GM12872 (cell line): ENCODE results near the gene EYS.

Source experiments
- TF ChIP-seq, protein P1 (sequence below): IDR thresholded peaks from 3 replicates; pipeline ENCODE4 v1.5.1; 2011; ENCODE audit warnings: low read depth, mild to moderate bottlenecking, low read length, moderate library complexity; ENCODE audit not compliant: insufficient read depth

EYS gene

DNA sequence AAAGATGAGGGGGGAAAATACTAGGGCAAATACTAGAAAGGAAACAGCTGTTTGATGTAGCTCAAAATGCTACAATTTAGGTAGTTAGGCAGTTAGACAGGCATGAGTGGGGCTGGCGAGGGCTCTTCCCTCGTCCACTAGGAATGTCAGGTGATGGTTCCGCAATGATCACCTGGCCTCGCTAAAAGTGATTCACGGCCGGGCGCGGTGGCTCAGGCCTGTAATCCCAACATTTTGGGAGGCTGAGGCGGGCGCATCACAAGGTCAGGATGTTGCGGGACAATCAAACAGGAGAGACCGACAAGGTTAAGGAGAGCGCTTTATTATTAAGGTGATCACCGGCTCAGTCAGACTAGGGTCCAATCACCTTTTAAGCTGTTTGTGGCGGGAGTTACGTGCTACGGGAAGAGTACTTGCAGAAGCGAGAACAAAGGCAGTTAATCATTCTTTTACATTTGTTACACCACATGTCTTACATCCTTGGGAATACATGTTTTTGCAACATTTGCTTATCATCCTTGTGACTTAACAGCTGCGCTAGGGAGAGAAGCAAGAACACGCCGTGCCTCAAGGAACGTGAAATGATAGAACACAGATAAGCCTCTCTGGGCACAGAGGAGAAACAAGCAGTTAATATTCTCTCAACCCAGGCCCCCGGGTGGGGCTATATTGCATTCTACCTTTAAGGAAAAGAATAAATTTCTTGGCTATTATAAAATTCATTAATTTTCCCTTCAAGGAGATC lies 1025.4 kb downstream of the EYS start:
- TF ChIP-seq, protein P1, sequence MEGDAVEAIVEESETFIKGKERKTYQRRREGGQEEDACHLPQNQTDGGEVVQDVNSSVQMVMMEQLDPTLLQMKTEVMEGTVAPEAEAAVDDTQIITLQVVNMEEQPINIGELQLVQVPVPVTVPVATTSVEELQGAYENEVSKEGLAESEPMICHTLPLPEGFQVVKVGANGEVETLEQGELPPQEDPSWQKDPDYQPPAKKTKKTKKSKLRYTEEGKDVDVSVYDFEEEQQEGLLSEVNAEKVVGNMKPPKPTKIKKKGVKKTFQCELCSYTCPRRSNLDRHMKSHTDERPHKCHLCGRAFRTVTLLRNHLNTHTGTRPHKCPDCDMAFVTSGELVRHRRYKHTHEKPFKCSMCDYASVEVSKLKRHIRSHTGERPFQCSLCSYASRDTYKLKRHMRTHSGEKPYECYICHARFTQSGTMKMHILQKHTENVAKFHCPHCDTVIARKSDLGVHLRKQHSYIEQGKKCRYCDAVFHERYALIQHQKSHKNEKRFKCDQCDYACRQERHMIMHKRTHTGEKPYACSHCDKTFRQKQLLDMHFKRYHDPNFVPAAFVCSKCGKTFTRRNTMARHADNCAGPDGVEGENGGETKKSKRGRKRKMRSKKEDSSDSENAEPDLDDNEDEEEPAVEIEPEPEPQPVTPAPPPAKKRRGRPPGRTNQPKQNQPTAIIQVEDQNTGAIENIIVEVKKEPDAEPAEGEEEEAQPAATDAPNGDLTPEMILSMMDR, result no peak

- TF ChIP-seq, protein P1, result no peak
Measured at GRCh38 chr6:64680446-64680845, 1026.6 kb downstream of the EYS start.

GRCh38 chr6:64679416-64679815 lies 1027.6 kb downstream of the EYS start:
- TF ChIP-seq, protein P1, result no peak

DNA sequence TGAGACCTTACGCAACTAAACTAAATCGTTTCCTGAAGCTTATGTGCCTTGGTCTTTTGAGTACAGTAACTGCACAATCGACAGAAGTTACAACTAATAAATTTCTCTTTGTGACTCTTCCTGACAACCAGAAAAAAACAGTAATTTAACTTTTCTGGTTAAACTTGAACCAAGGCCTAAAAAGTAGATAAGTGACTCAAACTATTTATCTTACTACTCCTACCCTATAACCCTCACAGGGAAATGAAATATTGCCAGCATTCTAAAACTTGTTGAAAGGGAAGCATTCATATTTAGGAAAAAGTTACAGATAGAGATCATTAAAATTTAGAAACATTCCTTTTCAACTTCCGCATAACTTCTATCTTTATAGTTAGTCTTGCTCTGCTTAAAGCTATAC lies 1034.4 kb downstream of the EYS start:
- TF ChIP-seq, protein P1, result no peak

DNA sequence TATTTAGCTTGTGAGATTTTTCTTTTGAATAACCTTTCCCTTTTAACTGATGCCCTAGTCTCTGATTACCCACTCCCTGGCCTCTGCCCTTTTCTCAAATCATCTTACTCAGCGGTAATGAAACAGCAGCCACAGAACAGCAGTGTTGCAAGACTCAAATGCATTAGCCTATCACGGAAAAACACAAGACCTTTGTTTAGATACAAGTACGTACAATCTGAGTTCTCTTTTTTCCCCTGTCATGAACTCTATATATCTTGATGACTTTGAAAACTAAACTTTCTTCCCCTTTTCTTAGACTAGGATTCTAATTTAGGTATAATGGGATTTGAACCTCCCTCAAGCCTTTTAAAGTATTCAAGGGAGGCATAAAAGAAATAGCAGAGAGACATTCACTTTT lies 1034.9 kb downstream of the EYS start:
- TF ChIP-seq, protein P1, result no peak

DNA sequence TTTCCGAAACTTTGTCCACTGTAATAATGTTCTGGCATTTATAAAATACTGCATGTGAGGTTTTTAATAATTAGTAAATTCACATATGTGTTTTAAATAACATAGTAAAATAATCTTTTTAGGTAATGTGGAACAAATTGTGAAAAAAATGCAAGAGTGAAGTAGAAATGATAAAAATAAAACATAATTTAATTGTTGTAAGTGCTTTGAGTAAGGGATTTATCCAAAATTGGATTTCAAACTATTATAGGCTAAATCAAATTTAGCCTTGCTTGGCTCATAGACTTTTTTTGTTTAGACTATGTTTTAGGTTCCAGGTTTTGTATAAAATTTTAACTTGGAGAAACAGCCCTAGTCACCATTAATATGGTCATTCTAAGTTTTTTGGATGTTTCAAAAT lies 1041.9 kb downstream of the EYS start:
- TF ChIP-seq, protein P1, result no peak

DNA sequence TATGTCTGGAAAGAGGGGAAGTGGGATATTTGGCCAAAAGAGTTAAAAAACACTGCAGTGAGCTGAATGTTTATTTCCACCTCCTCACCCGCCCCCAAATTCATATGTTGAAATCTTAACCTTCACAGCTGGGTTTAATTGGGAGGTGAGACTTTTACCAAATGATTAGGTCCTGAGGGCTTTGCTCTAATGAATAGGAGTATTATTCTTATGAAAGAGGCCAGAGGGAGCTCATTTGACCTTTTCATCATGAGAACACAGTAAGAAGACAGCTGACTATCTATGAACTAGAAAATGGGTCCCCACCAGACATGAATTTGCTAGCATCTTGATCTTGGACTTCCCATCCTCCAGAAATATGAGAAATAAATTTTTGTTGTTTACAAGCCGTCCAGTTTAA lies 1042.5 kb downstream of the EYS start:
- TF ChIP-seq, protein P1, result no peak

GRCh38 chr6:64644024-64644423 lies 1063.0 kb downstream of the EYS start:
- TF ChIP-seq, protein P1, result no peak
